HepG2 (cell line): Measurements from ENCODE around the gene CTDSP2. TPM values are rescaled to one million over a fixed set of nuclear protein-coding genes. Genes with fewer than 3 reads are reported as not detected.

ENCODE experiments used
- ATAC-seq: fragments of 200-7000 bp; cut with Tn5 transposase; 3 replicates; pipeline ENCODE4 v1.9.1; 2020; ENCODE audit warnings: mild to moderate bottlenecking, moderate library complexity
- BruUV-seq: library from RNA; stranded (reverse); fragments of 400-500 nt; replicated peaks from 2 replicates; lab custom pipeline; 2021; lab: Mats Ljungman, UMichigan
- CTCF ChIA-PET: fragments of 300-600 bp; formaldehyde crosslinking; extraction: SDS; loops from one replicate; lab custom pipeline; 2021; ENCODE audit warnings: low total read pairs, inconsistent platforms, low intra/inter-chr PET ratio; lab: Yijun Ruan, JAX
- POLR2A ChIA-PET: fragments of 350-600 bp; sonication (Branson Sonifier 250); formaldehyde crosslinking; loops from one replicate; lab custom pipeline; 2020; ENCODE audit warnings: antibody characterized with exemption, inconsistent platforms; lab: Yijun Ruan, JAX
- DNase-seq: peaks from one replicate; pipeline ENCODE4 v3.0.0-alpha.2; 2015; ENCODE audit warnings: low spot score
- FAIRE-seq: peaks from 3 replicates; lab custom pipeline; 2011; peaks lifted over from hg19 to GRCh38; lab: Jason Lieb, UNC
- H2AFZ ChIP-seq: one replicate; pipeline ENCODE4 v1.6.1; 2011; ENCODE audit warnings: low read length, inconsistent platforms
- H3K27ac ChIP-seq: fragments of 300-600 bp; 3 replicates; pipeline ENCODE4 v1.8.0; 2011; ENCODE audit warnings: mixed run types, mild to moderate bottlenecking, mixed read lengths, low read length, inconsistent platforms; ENCODE audit not compliant: insufficient read depth; ENCODE audit errors: extremely low read length
- H3K27me3 ChIP-seq, 2 experiments: fragments of 200-600 bp in 1 of 2; 2 replicates in 1 of 2; 3 replicates in 1 of 2; pipeline versions ENCODE4 v1.6.0 to v1.8.0; 2011; ENCODE audit warnings: low read length in 2 of 2, mild to moderate bottlenecking in 2 of 2, moderate library complexity in 2 of 2, inconsistent platforms in 1 of 2; ENCODE audit not compliant: insufficient read depth in 2 of 2, control insufficient read depth in 1 of 2
- H3K36me3 ChIP-seq, 2 experiments: fragments of 200-600 bp in 1 of 2; replicated peaks in 1 of 2; 2 replicates in 1 of 2; 3 replicates in 1 of 2; pipeline versions ENCODE4 v1.5.1 to v1.8.0; 2011; ENCODE audit warnings: low read length in 2 of 2, inconsistent platforms in 1 of 2; ENCODE audit not compliant: insufficient read depth in 2 of 2, control insufficient read depth in 1 of 2
- H3K4me1 ChIP-seq: 2 replicates; pipeline ENCODE4 v1.5.1; 2012; ENCODE audit warnings: low read length, inconsistent platforms; ENCODE audit not compliant: insufficient read depth
- H3K4me2 ChIP-seq: 2 replicates; pipeline ENCODE4 v1.6.0; 2011; ENCODE audit warnings: low read depth, low read length, inconsistent platforms
- H3K4me3 ChIP-seq, 3 experiments: fragments of 200-600 bp in 1 of 3; sonication (generic), shearing (Covaris generic) in 1 of 3; replicated peaks in 1 of 3; 2 replicates each; pipeline ENCODE4 v1.5.1; 2011 to 2016; ENCODE audit warnings: low read length in 3 of 3, inconsistent platforms in 2 of 3, low read depth in 2 of 3, mild to moderate bottlenecking in 2 of 3, control low read depth in 1 of 3, mixed read lengths in 1 of 3; ENCODE audit not compliant: insufficient read depth in 1 of 3
- H3K79me2 ChIP-seq: one replicate; pipeline ENCODE4 v1.6.1; 2011; ENCODE audit warnings: low read length, inconsistent platforms; ENCODE audit not compliant: insufficient read depth
- H3K9ac ChIP-seq: 2 replicates; pipeline ENCODE4 v1.6.0; 2011; ENCODE audit warnings: mild to moderate bottlenecking, low read depth, low read length, inconsistent platforms; ENCODE audit not compliant: insufficient read depth
- H3K9me3 ChIP-seq: 2 replicates; pipeline ENCODE4 v1.5.1; 2012; ENCODE audit warnings: mild to moderate bottlenecking, low read length
- H4K20me1 ChIP-seq: 2 replicates; pipeline ENCODE4 v1.6.0; 2011; ENCODE audit warnings: inconsistent platforms, mild to moderate bottlenecking, low read length, moderate library complexity; ENCODE audit not compliant: insufficient read depth
- HDAC2 ChIP-seq: sonication (generic); formaldehyde crosslinking; IDR thresholded peaks from 2 replicates; pipeline ENCODE4 v1.4.0; 2020; ENCODE audit warnings: missing genetic modification reagents
- IRX3 ChIP-seq: sonication (generic); formaldehyde crosslinking; IDR thresholded peaks from 2 replicates; pipeline ENCODE4 v1.8.1; 2023; ENCODE audit warnings: mild to moderate bottlenecking, low read depth, missing genetic modification reagents, borderline replicate concordance
- KIAA2018 ChIP-seq: sonication (generic); formaldehyde crosslinking; IDR thresholded peaks from 2 replicates; pipeline ENCODE4 v1.5.0; 2020; ENCODE audit warnings: mild to moderate bottlenecking, missing genetic modification reagents, borderline replicate concordance
- KLF11 ChIP-seq: IDR thresholded peaks from 2 replicates; pipeline ENCODE4 v1.6.1; 2016; ENCODE audit warnings: missing compliant biosample characterization
- POLR2AphosphoS2 ChIP-seq: IDR thresholded peaks from 2 replicates; pipeline ENCODE4 v1.6.1; 2011; ENCODE audit warnings: low read depth, low read length, improper control_type of control experiment
- SCMH1 ChIP-seq: sonication (generic); formaldehyde crosslinking; IDR thresholded peaks from 2 replicates; pipeline ENCODE4 v1.9.0; 2021; ENCODE audit warnings: missing genetic modification reagents, mild to moderate bottlenecking, borderline replicate concordance
- SMYD3 ChIP-seq: sonication (generic); formaldehyde crosslinking; IDR thresholded peaks from 2 replicates; pipeline ENCODE4 v1.8.1; 2023; ENCODE audit warnings: mild to moderate bottlenecking, missing genetic modification reagents
- TFDP2 ChIP-seq: sonication (generic); formaldehyde crosslinking; IDR thresholded peaks from 2 replicates; pipeline ENCODE4 v1.4.0; 2020; ENCODE audit warnings: missing genetic modification reagents
- YEATS4 ChIP-seq: sonication (generic); formaldehyde crosslinking; IDR thresholded peaks from 2 replicates; pipeline ENCODE4 v1.4.0; 2020; ENCODE audit warnings: missing genetic modification reagents, borderline replicate concordance
- ZNF225 ChIP-seq: sonication (generic); formaldehyde crosslinking; IDR thresholded peaks from 2 replicates; pipeline ENCODE4 v1.4.0; 2020; ENCODE audit warnings: mild to moderate bottlenecking, missing genetic modification reagents
- ZNF234 ChIP-seq: sonication (generic); formaldehyde crosslinking; conservative IDR thresholded peaks from 2 replicates; pipeline ENCODE4 v1.5.1; 2020; ENCODE audit warnings: mild to moderate bottlenecking, missing genetic modification reagents
- ZNF253 ChIP-seq: sonication (generic); formaldehyde crosslinking; IDR thresholded peaks from 2 replicates; pipeline ENCODE4 v1.8.0; 2022; ENCODE audit warnings: mild to moderate bottlenecking, missing genetic modification reagents, borderline replicate concordance
- ZNF263 ChIP-seq: sonication (generic); formaldehyde crosslinking; IDR thresholded peaks from 2 replicates; pipeline ENCODE4 v1.4.0; 2020; ENCODE audit warnings: missing genetic modification reagents
- ZNF558 ChIP-seq: sonication (generic); formaldehyde crosslinking; IDR thresholded peaks from 2 replicates; pipeline ENCODE4 v1.9.0; 2022; ENCODE audit warnings: mild to moderate bottlenecking, missing genetic modification reagents, borderline replicate concordance
- ZNF7 ChIP-seq: IDR thresholded peaks from 2 replicates; pipeline ENCODE4 v1.6.1; 2016; ENCODE audit warnings: missing biosample characterization, missing genetic modification reagents
- WGBS: methylation state at CpG from one replicate; pipeline ENCODE4 v1.1.6; 2017; ENCODE audit warnings: low lambda C conversion rate; 5-methylcytosine and 5-hydroxymethylcytosine counted together
- in situ Hi-C: cut with HindIII; loops from 2 replicates; pipeline ENCODE4 v1.10.0; 2017; ENCODE audit warnings: low pct_unique_long_range_greater_than_20kb; ENCODE audit not compliant: extremely low pct_ligation_motif_present
- intact Hi-C: fragments of 100-400 bp; cut with micrococcal nuclease; formaldehyde crosslinking; loops from one replicate; pipeline ENCODE4 v1.10.0; 2022; ENCODE audit not compliant: unreplicated experiment
- polyA plus RNA-seq, 8 experiments: library from polyadenylated mRNA; depleted of rRNA in 3 of 8; stranded (reverse) in 7 of 8; unstranded in 1 of 8; fragments of >200 nt; fragmentation: Illumina TruSeq in 4 of 8; extraction: Trizol in 4 of 8; gene quantifications; 2 replicates each; pipeline versions ENCODE4 v1.2.1 to v1.2.3, GENCODE V29; 2011 to 2016; ENCODE audit warnings: low read depth in 4 of 8, missing spikeins in 1 of 8, mixed read lengths in 1 of 8; ENCODE audit not compliant: insufficient read depth in 1 of 8
- total RNA-seq, 5 experiments: library from RNA; depleted of rRNA; stranded (reverse); fragments of >200 nt; fragmentation: Illumina TruSeq; extraction: Trizol; gene quantifications; 2 replicates each; pipeline ENCODE4 v1.2.3, GENCODE V29; 2016; ENCODE audit warnings: low read depth in 1 of 5
- TF ChIP-seq, protein P1 (sequence below): sonication (generic); formaldehyde crosslinking; IDR thresholded peaks from 2 replicates; pipeline ENCODE4 v1.4.0; 2020; ENCODE audit warnings: missing genetic modification reagents

CTDSP2 gene
- total and polyA plus RNA-seq, 2 of the 13 experiments (the other 11 are each of a cell fraction or from before 2014, with no cell fraction given): 38.1 to 82.5 TPM

- no peaks in the 10 kb centered on the region for H4K20me1 ChIP-seq
- H3K9ac ChIP-seq: no peak overlapping the region
- ATAC-seq (no peak), DNase-seq (no peak), FAIRE-seq (no peak)
- ChIA-PET POLR2A (interaction anchor here (1.4 kb wide), 1 partner anchor 11 kb away, joined by 3 read pairs; no protein-coding TSS in a partner anchor), CTCF (no interaction called here)
- no peaks in the 10 kb centered on the region for H3K79me2 ChIP-seq
- peaks cover 1 to 9% of the 10 kb centered on the region in 2 experiments; a peak in 2 of 5 replicates for H3K27me3 ChIP-seq
- 9% methylated on average over 1 of the region's 1 CpG for WGBS
- BruUV-seq: no TSS peak
- peaks cover 3% of the 10 kb centered on the region; the same call in 1 of the 2 replicates for H3K9me3 ChIP-seq
- no peak overlapping the region for H3K4me3 ChIP-seq
- H2AFZ ChIP-seq: no peak overlapping the region
- H3K27ac ChIP-seq: no peak overlapping the region
- no peak overlapping the region for H3K4me2 ChIP-seq
- in situ Hi-C loops: no loop called here
- intact Hi-C loops: no loop called here
- H3K36me3 ChIP-seq: no peaks in the 10 kb centered on the region
- H3K4me1 ChIP-seq: peaks cover 4% of the 10 kb centered on the region
- TF ChIP-seq ZNF253 (CRISPR knock-in tag) (no peak), POLR2AphosphoS2 (no peak), IRX3 (CRISPR knock-in tag) (no peak), KLF11 (CRISPR knock-in tag) (no peak), ZNF558 (CRISPR knock-in tag) (no peak), SMYD3 (CRISPR knock-in tag) (no peak), HDAC2 (CRISPR knock-in tag) (no peak), YEATS4 (CRISPR knock-in tag) (no peak), KIAA2018 (CRISPR knock-in tag) (no peak), SCMH1 (CRISPR knock-in tag) (no peak), ZNF225 (CRISPR knock-in tag) (no peak), ZNF263 (CRISPR knock-in tag) (no peak), ZNF234 (no peak), ZNF7 (CRISPR knock-in tag) (no peak), TFDP2 (no peak)
- TF ChIP-seq, protein P1, sequence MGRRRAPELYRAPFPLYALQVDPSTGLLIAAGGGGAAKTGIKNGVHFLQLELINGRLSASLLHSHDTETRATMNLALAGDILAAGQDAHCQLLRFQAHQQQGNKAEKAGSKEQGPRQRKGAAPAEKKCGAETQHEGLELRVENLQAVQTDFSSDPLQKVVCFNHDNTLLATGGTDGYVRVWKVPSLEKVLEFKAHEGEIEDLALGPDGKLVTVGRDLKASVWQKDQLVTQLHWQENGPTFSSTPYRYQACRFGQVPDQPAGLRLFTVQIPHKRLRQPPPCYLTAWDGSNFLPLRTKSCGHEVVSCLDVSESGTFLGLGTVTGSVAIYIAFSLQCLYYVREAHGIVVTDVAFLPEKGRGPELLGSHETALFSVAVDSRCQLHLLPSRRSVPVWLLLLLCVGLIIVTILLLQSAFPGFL (CRISPR knock-in tag): no peak
These were observed 36.5 kb upstream of the CTDSP2 start for GRCh38 chr12:57883057-57883456.
